KOPT-K1 (cell line): ENCODE data around the gene SPTLC3.

Source experiments
- H3K27ac ChIP-seq: fragments of 200-600 bp; sonication (generic); 2 replicates; pipeline ENCODE4 v1.5.1; 2016; ENCODE audit warnings: antibody characterized with exemption, mild to moderate bottlenecking, low read depth, low read length; ENCODE audit not compliant: poor library complexity, severe bottlenecking
- H3K36me3 ChIP-seq: fragments of 200-600 bp; sonication (generic); 2 replicates; pipeline ENCODE4 v1.5.1; 2017; ENCODE audit warnings: antibody characterized with exemption, mild to moderate bottlenecking, low read length, moderate library complexity; ENCODE audit not compliant: insufficient read depth
- H3K9me3 ChIP-seq: fragments of 200-600 bp; sonication (generic); 2 replicates; pipeline ENCODE4 v1.5.1; 2017; ENCODE audit warnings: antibody characterized with exemption, low read length, mild to moderate bottlenecking; ENCODE audit not compliant: insufficient read depth, poor library complexity, severe bottlenecking

The SPTLC3 gene

GRCh38 chr20:13183005-13183404 is 174.2 kb downstream of the SPTLC3 start:
- no peaks in the 10 kb centered on the region for H3K36me3 ChIP-seq
- no peak overlapping the region for H3K27ac ChIP-seq
- no peaks in the 10 kb centered on the region for H3K9me3 ChIP-seq

GRCh38 chr20:13186043-13186774 is 177.4 kb downstream of the SPTLC3 start:
- Histone ChIP-seq H3K27ac (no peak overlapping the region), H3K36me3 (no peaks in the 10 kb centered on the region), H3K9me3 (no peaks in the 10 kb centered on the region)

- Histone ChIP-seq H3K36me3 (no peaks in the 10 kb centered on the region), H3K9me3 (no peaks in the 10 kb centered on the region), H3K27ac (no peak overlapping the region)
Observed at GRCh38 chr20:13187899-13188298, 179.1 kb downstream of the SPTLC3 start.

DNA sequence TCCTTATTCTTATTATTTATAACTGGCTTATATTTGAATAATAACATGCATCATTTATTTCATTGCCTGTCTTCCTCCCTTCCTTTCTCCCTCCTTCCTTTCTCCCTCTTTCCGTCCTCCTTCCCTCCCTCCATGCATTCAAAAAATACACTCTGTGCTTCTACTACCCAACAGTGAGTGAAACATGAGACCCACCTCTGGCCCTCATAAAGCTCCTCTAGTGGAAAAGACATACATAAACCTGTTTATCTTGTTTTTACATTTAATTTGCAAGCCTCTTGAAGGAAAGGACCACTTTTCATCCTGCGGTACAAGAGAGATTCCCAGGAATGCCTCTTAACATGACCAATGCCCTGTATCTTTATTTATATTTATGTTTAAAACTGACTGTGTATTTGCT is 190.5 kb downstream of the SPTLC3 start:
- no peak overlapping the region for H3K27ac ChIP-seq
- H3K9me3 ChIP-seq: no peaks in the 10 kb centered on the region

DNA sequence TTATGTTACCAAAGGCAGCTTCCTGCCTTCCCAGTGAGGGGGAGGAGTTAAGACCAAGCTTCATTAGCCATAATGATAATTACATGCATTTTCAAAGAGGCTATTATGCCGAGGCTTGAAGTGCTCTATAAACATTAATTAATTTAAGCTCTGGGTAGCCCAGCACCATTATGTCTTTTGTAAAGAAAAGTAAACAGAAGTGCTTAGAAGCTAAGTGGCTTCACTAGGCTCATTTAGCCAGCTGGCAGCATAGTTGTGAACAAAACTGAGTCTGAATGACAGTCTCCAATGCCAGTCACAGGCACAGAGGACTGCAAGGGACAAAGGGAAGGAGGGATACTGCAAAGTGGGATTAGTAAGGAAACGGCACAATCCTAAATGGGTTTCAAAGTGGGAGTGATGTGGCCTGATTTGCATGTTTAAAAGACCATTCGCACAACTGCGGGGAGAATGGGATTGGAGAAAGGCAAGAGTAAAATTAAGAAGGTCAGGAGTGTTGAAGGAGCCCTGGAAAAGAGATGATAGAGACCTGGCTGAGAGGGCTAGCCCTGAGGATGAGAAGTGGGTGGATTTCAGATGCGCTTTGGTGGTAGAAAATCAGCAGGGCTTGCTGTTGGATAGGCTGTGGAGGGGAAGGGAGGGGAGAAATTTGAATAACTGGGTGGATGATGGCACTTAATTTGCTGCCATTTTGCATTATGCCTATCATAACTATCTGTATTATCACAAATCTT is 192.2 kb downstream of the SPTLC3 start:
- no peaks in the 10 kb centered on the region for H3K36me3 ChIP-seq
- no peak overlapping the region for H3K27ac ChIP-seq
- no peaks in the 10 kb centered on the region for H3K9me3 ChIP-seq

More for the DNA sequence above, 190.5 kb downstream of the SPTLC3 start:
- H3K36me3 ChIP-seq: no peaks in the 10 kb centered on the region

DNA sequence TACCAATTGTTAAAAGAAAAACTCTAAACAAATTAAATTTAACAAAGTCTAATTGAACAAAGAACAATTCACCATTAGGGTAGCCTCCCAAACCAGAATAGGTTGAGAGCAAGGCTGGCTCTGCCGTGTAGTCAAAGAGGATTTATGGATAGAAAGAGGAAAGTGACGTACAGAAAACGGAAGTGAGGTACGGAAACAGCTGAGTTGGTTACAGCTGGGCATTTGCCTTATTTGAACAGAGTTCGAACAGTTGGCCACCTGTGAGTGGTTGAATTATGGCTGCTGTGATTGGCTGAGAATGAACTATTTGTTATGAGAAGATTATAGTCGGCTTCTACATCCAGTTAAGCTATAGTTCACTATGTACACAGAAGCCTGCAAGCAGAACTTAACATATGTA is 193.8 kb downstream of the SPTLC3 start:
- no peaks in the 10 kb centered on the region for H3K9me3 ChIP-seq
- no peak overlapping the region for H3K27ac ChIP-seq
- no peaks in the 10 kb centered on the region for H3K36me3 ChIP-seq

- Histone ChIP-seq H3K27ac (no peak overlapping the region), H3K9me3 (no peaks in the 10 kb centered on the region), H3K36me3 (no peaks in the 10 kb centered on the region)
Observed at GRCh38 chr20:13205425-13205824, 196.7 kb downstream of the SPTLC3 start.

DNA sequence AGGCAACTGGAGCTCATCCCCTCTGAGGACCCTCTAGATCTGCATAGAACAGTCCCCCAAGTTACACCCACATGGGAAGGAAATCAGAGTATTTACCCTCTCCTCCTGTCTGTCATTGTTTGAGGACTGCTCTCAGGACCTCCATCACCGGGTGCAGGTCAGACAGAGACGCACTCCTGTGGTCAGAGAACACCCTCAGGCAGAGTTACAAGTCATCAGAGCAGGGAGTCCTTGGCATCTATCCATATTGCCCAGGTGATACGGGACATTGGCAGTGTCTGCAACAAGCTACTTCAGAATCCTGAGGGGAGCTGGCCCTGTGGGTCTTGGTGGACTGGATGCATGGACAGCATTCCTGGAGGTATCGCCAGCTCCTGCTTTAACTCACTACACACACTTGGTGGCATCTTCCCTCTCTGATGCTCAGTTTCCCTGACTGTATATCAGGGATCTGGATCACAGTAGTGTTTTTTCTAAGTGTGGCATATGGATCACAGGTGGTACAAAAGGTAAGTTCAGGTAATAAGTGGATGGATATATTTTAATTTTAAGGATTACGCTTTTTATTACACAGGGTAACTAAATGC is 197.2 kb downstream of the SPTLC3 start:
- no peak overlapping the region for H3K27ac ChIP-seq
- no peaks in the 10 kb centered on the region for H3K36me3 ChIP-seq
- H3K9me3 ChIP-seq: no peaks in the 10 kb centered on the region

DNA sequence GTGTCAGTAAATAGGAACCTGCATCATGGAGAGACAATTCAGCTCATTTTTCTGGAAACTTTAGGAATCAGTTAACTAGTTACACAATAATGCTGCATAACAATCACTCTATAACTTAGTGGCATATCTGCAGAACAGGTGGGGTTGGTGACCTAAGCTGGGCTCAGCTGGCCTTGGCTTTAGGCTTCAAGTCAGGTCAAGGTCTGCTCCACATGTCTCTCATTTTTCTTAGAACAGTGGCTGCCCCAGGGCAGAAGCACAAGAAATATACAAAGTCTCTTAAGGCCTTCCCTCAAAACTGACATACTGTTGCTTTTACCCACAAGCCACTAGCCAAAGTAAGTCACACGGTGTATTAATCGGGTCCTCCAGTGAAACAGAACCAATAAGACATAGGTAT is 198.2 kb downstream of the SPTLC3 start:
- H3K27ac ChIP-seq: no peak overlapping the region
- H3K36me3 ChIP-seq: no peaks in the 10 kb centered on the region
- peaks cover 2% of the 10 kb centered on the region for H3K9me3 ChIP-seq

GRCh38 chr20:13211956-13212618 is 203.3 kb downstream of the SPTLC3 start:
- H3K9me3 ChIP-seq: peaks cover 9% of the 10 kb centered on the region
- H3K36me3 ChIP-seq: no peaks in the 10 kb centered on the region
- no peak overlapping the region for H3K27ac ChIP-seq

DNA sequence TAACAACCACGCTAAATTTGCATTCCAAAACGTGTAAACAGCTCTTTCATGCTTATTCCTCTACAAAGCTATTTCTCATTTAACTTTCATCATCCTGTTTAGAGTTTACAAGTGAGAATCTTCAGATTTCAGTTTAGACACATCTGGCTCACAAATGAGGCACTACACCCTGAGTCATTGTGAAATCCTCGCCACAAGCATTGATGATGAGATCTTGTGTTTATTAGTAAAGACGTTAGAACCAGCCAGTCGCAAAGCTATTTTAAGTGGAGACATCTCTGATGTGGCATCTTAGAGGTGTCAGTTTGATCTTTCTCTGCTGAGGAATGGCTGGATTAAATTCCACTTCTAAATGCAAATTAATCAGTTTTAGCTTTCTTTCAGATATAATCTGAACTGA is 204.0 kb downstream of the SPTLC3 start:
- H3K36me3 ChIP-seq: no peaks in the 10 kb centered on the region

GRCh38 chr20:13213335-13213734 is 204.6 kb downstream of the SPTLC3 start:
- H3K36me3 ChIP-seq: no peaks in the 10 kb centered on the region

More for the DNA sequence above, 204.0 kb downstream of the SPTLC3 start:
- Histone ChIP-seq H3K27ac (no peak overlapping the region), H3K9me3 (peaks cover 9% of the 10 kb centered on the region)

GRCh38 chr20:13216533-13216932 is 207.8 kb downstream of the SPTLC3 start:
- Histone ChIP-seq H3K36me3 (no peaks in the 10 kb centered on the region), H3K9me3 (peaks cover 9% of the 10 kb centered on the region), H3K27ac (no peak overlapping the region)

More at GRCh38 chr20:13213335-13213734, 204.6 kb downstream of the SPTLC3 start:
- Histone ChIP-seq H3K27ac (no peak overlapping the region), H3K9me3 (peaks cover 9% of the 10 kb centered on the region)
